ENCODE measurements around the gene SCPEP1.

SCPEP1 gene

GRCh38 chr17:57004944-57005579 lies 27.1 kb downstream of the SCPEP1 start:
- no peak for DNase-seq

GRCh38 chr17:57006040-57006439 lies 28.1 kb downstream of the SCPEP1 start:
- DNase-seq: no peak

- DNase-seq: no peak
These were observed 31.0 kb downstream of the SCPEP1 start for GRCh38 chr17:57008958-57009357.

GRCh38 chr17:57009737-57010445 lies 32.0 kb downstream of the SCPEP1 start:
- peak; percentile 72 for DNase-seq

- no peak for DNase-seq
These were observed 32.6 kb downstream of the SCPEP1 start for GRCh38 chr17:57010487-57010886.

- DNase-seq: no peak
These were observed 33.6 kb downstream of the SCPEP1 start for GRCh38 chr17:57011491-57012015.

GRCh38 chr17:57016071-57016763 lies 38.3 kb downstream of the SCPEP1 start:
- DNase-seq: no peak

- no peak for DNase-seq
These were observed 38.8 kb downstream of the SCPEP1 start for GRCh38 chr17:57016764-57017116.

GRCh38 chr17:57017625-57018024 lies 39.7 kb downstream of the SCPEP1 start:
- no peak for DNase-seq

- DNase-seq: no peak
These were observed 42.3 kb downstream of the SCPEP1 start for GRCh38 chr17:57020208-57020607.

- DNase-seq: no peak
These were observed 43.5 kb downstream of the SCPEP1 start for GRCh38 chr17:57021226-57021940.

- DNase-seq: no peak
These were observed 47.9 kb downstream of the SCPEP1 start for GRCh38 chr17:57025876-57026275.

- no peak for DNase-seq
These were observed 49.9 kb downstream of the SCPEP1 start for GRCh38 chr17:57027852-57028251.

- DNase-seq: no peak
These were observed 54.4 kb downstream of the SCPEP1 start for GRCh38 chr17:57032343-57032742.

- no peak for DNase-seq
These were observed 55.4 kb downstream of the SCPEP1 start for GRCh38 chr17:57033296-57033695.

GRCh38 chr17:57034807-57035754 lies 57.1 kb downstream of the SCPEP1 start:
- DNase-seq: no peak

GRCh38 chr17:57035971-57036481 lies 58.1 kb downstream of the SCPEP1 start:
- no peak for DNase-seq

GRCh38 chr17:57037411-57037810 lies 59.5 kb downstream of the SCPEP1 start:
- no peak for DNase-seq

GRCh38 chr17:57038486-57038885 lies 60.6 kb downstream of the SCPEP1 start:
- no peak for DNase-seq

- no peak for DNase-seq
These were observed 62.6 kb downstream of the SCPEP1 start for GRCh38 chr17:57040571-57040970.

GRCh38 chr17:57043276-57043675 lies 65.3 kb downstream of the SCPEP1 start:
- DNase-seq: no peak

Data from activated CD8-positive, alpha-beta memory T cell treated with anti-CD3 and anti-CD28 coated beads for 24 hours (primary cell).